Rectal smooth muscle tissue (tissue), 1 donor: Measurements from ENCODE around the gene NEB.

Experiments
- H3K27ac ChIP-seq: one replicate; pipeline ENCODE4 v1.7.0; 2013; ENCODE audit warnings: low read depth, low read length, inconsistent platforms
- H3K27me3 ChIP-seq: one replicate; pipeline ENCODE4 v1.7.0; 2013; ENCODE audit warnings: low read length; ENCODE audit not compliant: control insufficient read depth, insufficient read depth
- H3K36me3 ChIP-seq: one replicate; pipeline ENCODE4 v1.7.0; 2013; ENCODE audit warnings: low read length; ENCODE audit not compliant: control insufficient read depth, insufficient read depth
- H3K4me1 ChIP-seq: one replicate; pipeline ENCODE4 v1.7.0; 2013; ENCODE audit warnings: low read length; ENCODE audit not compliant: control insufficient read depth, insufficient read depth
- H3K4me3 ChIP-seq: one replicate; pipeline ENCODE4 v1.7.0; 2013; ENCODE audit warnings: low read length
- H3K9ac ChIP-seq: one replicate; pipeline ENCODE4 v1.7.0; 2013; ENCODE audit warnings: low read length

NEB gene

GRCh38 chr2:151733771-151734672 lies at the start of gene NEB:
NEB (minus strand) TSS chr2:151734476; CDS start chr2:151733156, 1,320 bp downstream.
- Histone ChIP-seq H3K27ac (no peak within 1 kb of the TSS), H3K4me1 (no peaks in the 10 kb centered on the region), H3K36me3 (no peaks in the 10 kb centered on the region), H3K4me3 (no peak within 1 kb of the TSS), H3K9ac (no peak within 1 kb of the TSS), H3K27me3 (no peaks in the 10 kb centered on the region)

GRCh38 chr2:151783133-151783520 lies 48.9 kb upstream of the NEB start:
- Histone ChIP-seq H3K27me3 (no peaks in the 10 kb centered on the region), H3K9ac (no peak overlapping the region), H3K36me3 (no peaks in the 10 kb centered on the region), H3K4me1 (no peaks in the 10 kb centered on the region), H3K27ac (no peak overlapping the region), H3K4me3 (no peak overlapping the region)

- no peaks in the 10 kb centered on the region for H3K36me3 ChIP-seq
Measured at GRCh38 chr2:151782378-151783132, 48.3 kb upstream of the NEB start.

GRCh38 chr2:151781642-151782041 lies 47.4 kb upstream of the NEB start:
- Histone ChIP-seq H3K27ac (no peak overlapping the region), H3K4me3 (no peak overlapping the region), H3K9ac (no peak overlapping the region), H3K36me3 (no peaks in the 10 kb centered on the region), H3K27me3 (no peaks in the 10 kb centered on the region), H3K4me1 (no peaks in the 10 kb centered on the region)

More at GRCh38 chr2:151782378-151783132, 48.3 kb upstream of the NEB start:
- H3K4me1 ChIP-seq: no peaks in the 10 kb centered on the region
- H3K4me3 ChIP-seq: no peak overlapping the region
- no peaks in the 10 kb centered on the region for H3K27me3 ChIP-seq
- no peak overlapping the region for H3K27ac ChIP-seq
- H3K9ac ChIP-seq: no peak overlapping the region

- no peak overlapping the region for H3K27ac ChIP-seq
- no peaks in the 10 kb centered on the region for H3K36me3 ChIP-seq
- no peaks in the 10 kb centered on the region for H3K4me1 ChIP-seq
- H3K27me3 ChIP-seq: no peaks in the 10 kb centered on the region
- no peak overlapping the region for H3K4me3 ChIP-seq
- H3K9ac ChIP-seq: no peak overlapping the region
Measured at GRCh38 chr2:151780938-151781337, 46.7 kb upstream of the NEB start.

GRCh38 chr2:151777935-151778334 lies 43.7 kb upstream of the NEB start:
- H3K4me1 ChIP-seq: no peaks in the 10 kb centered on the region
- no peaks in the 10 kb centered on the region for H3K36me3 ChIP-seq
- no peak overlapping the region for H3K9ac ChIP-seq
- H3K4me3 ChIP-seq: no peak overlapping the region
- H3K27ac ChIP-seq: no peak overlapping the region
- no peaks in the 10 kb centered on the region for H3K27me3 ChIP-seq

GRCh38 chr2:151777487-151777886 lies 43.2 kb upstream of the NEB start:
- no peaks in the 10 kb centered on the region for H3K36me3 ChIP-seq
- no peak overlapping the region for H3K27ac ChIP-seq
- no peak overlapping the region for H3K9ac ChIP-seq
- H3K27me3 ChIP-seq: no peaks in the 10 kb centered on the region
- no peaks in the 10 kb centered on the region for H3K4me1 ChIP-seq
- no peak overlapping the region for H3K4me3 ChIP-seq

- no peaks in the 10 kb centered on the region for H3K27me3 ChIP-seq
- no peak overlapping the region for H3K4me3 ChIP-seq
- no peaks in the 10 kb centered on the region for H3K36me3 ChIP-seq
- no peak overlapping the region for H3K9ac ChIP-seq
- peaks cover 6% of the 10 kb centered on the region for H3K4me1 ChIP-seq
- no peak overlapping the region for H3K27ac ChIP-seq
Measured at GRCh38 chr2:151776367-151776766, 42.1 kb upstream of the NEB start.

GRCh38 chr2:151775057-151775740 lies 40.9 kb upstream of the NEB start:
- H3K4me3 ChIP-seq: no peak overlapping the region
- no peaks in the 10 kb centered on the region for H3K36me3 ChIP-seq
- no peaks in the 10 kb centered on the region for H3K27me3 ChIP-seq
- no peak overlapping the region for H3K27ac ChIP-seq
- H3K4me1 ChIP-seq: peaks cover 9% of the 10 kb centered on the region
- no peak overlapping the region for H3K9ac ChIP-seq

GRCh38 chr2:151774506-151774905 lies 40.2 kb upstream of the NEB start:
- no peak overlapping the region for H3K9ac ChIP-seq
- H3K4me3 ChIP-seq: no peak overlapping the region
- H3K27ac ChIP-seq: no peak overlapping the region
- H3K27me3 ChIP-seq: no peaks in the 10 kb centered on the region
- peaks cover 9% of the 10 kb centered on the region for H3K4me1 ChIP-seq
- H3K36me3 ChIP-seq: no peaks in the 10 kb centered on the region

GRCh38 chr2:151771599-151772358 lies 37.5 kb upstream of the NEB start:
- Histone ChIP-seq H3K36me3 (no peaks in the 10 kb centered on the region), H3K4me3 (no peak overlapping the region), H3K27me3 (no peaks in the 10 kb centered on the region), H3K4me1 (peaks cover 9% of the 10 kb centered on the region), H3K9ac (no peak overlapping the region), H3K27ac (peak overlapping the region; percentile 47)

- no peak overlapping the region for H3K9ac ChIP-seq
- no peaks in the 10 kb centered on the region for H3K27me3 ChIP-seq
- H3K36me3 ChIP-seq: no peaks in the 10 kb centered on the region
- H3K4me3 ChIP-seq: no peak overlapping the region
- H3K27ac ChIP-seq: no peak overlapping the region
- H3K4me1 ChIP-seq: peaks cover 9% of the 10 kb centered on the region
Measured at GRCh38 chr2:151770995-151771394, 36.7 kb upstream of the NEB start.
